HepG2 (cell line): ENCODE data around the gene CCDC8. TPM values are rescaled to one million over a fixed set of nuclear protein-coding genes. Genes with fewer than 3 reads are reported as not detected.

ENCODE experiments used
- BRCA1 ChIP-seq: sonication (generic); formaldehyde crosslinking; IDR thresholded peaks from 2 replicates; pipeline ENCODE4 v1.4.0; 2020; ENCODE audit warnings: missing genetic modification reagents
- FOXM1 ChIP-seq: sonication (generic); formaldehyde crosslinking; IDR thresholded peaks from 2 replicates; pipeline ENCODE4 v1.5.0; 2020; ENCODE audit warnings: missing genetic modification reagents
- GATAD1 ChIP-seq: IDR thresholded peaks from 2 replicates; pipeline ENCODE4 v1.6.1; 2016; ENCODE audit warnings: missing genetic modification reagents, missing compliant biosample characterization
- HDAC1 ChIP-seq: sonication (generic); formaldehyde crosslinking; IDR thresholded peaks from 2 replicates; pipeline ENCODE4 v1.5.1; 2020; ENCODE audit warnings: mild to moderate bottlenecking, missing genetic modification reagents
- HMGXB3 ChIP-seq: sonication (generic); formaldehyde crosslinking; IDR thresholded peaks from 2 replicates; pipeline ENCODE4 v1.4.0; 2020; ENCODE audit warnings: missing genetic modification reagents, borderline replicate concordance
- MIXL1 ChIP-seq: IDR thresholded peaks from 2 replicates; pipeline ENCODE4 v1.6.1; 2016
- MTERF4 ChIP-seq: sonication (generic); formaldehyde crosslinking; IDR thresholded peaks from 2 replicates; pipeline ENCODE4 v1.8.0; 2023; ENCODE audit warnings: mild to moderate bottlenecking, missing genetic modification reagents
- NFE2L2 ChIP-seq: fragments of 150-350 bp; IDR thresholded peaks from 2 replicates; pipeline ENCODE4 v1.6.1; 2014; ENCODE audit warnings: low read length
- NFKBIZ ChIP-seq: IDR thresholded peaks from 2 replicates; pipeline ENCODE4 v1.6.1; 2018; ENCODE audit warnings: missing genetic modification reagents, missing compliant biosample characterization
- NR0B2 ChIP-seq: sonication (generic); formaldehyde crosslinking; IDR thresholded peaks from 2 replicates; pipeline ENCODE4 v1.4.0; 2020; ENCODE audit warnings: mild to moderate bottlenecking, missing genetic modification reagents
- NR2F1 ChIP-seq, 2 experiments: fragments of 450-650 bp in 1 of 2; formaldehyde crosslinking in 1 of 2; IDR thresholded peaks; 2 replicates each; pipeline versions ENCODE4 v1.5.0 to v1.6.1; 2016 to 2020; ENCODE audit warnings: mild to moderate bottlenecking in 1 of 2, missing compliant biosample characterization in 1 of 2, missing genetic modification reagents in 1 of 2, moderate library complexity in 1 of 2
- PAX8 ChIP-seq: sonication (generic); formaldehyde crosslinking; IDR thresholded peaks from 2 replicates; pipeline ENCODE4 v1.8.0; 2022; ENCODE audit warnings: mild to moderate bottlenecking, missing genetic modification reagents, borderline replicate concordance
- PRDM4 ChIP-seq: sonication (generic); formaldehyde crosslinking; IDR thresholded peaks from 2 replicates; pipeline ENCODE4 v1.9.0; 2021; ENCODE audit warnings: missing genetic modification reagents, borderline replicate concordance
- STAT5B ChIP-seq: sonication (generic); formaldehyde crosslinking; IDR thresholded peaks from 2 replicates; pipeline ENCODE4 v1.4.0; 2020; ENCODE audit warnings: missing genetic modification reagents
- THAP7 ChIP-seq: sonication (generic); formaldehyde crosslinking; IDR thresholded peaks from 2 replicates; pipeline ENCODE4 v1.8.1; 2023; ENCODE audit warnings: mild to moderate bottlenecking, missing genetic modification reagents
- ZNF124 ChIP-seq: sonication (generic); formaldehyde crosslinking; IDR thresholded peaks from 2 replicates; pipeline ENCODE4 v1.4.0; 2020; ENCODE audit warnings: missing genetic modification reagents
- ZNF136 ChIP-seq: sonication (generic); formaldehyde crosslinking; IDR thresholded peaks from 2 replicates; pipeline ENCODE4 v1.8.1; 2022; ENCODE audit warnings: low read depth, mild to moderate bottlenecking, moderate library complexity, missing genetic modification reagents
- ZNF160 ChIP-seq: sonication (generic); formaldehyde crosslinking; IDR thresholded peaks from 2 replicates; pipeline ENCODE4 v1.8.0; 2022; ENCODE audit warnings: mild to moderate bottlenecking, inconsistent platforms, missing genetic modification reagents
- ZNF484 ChIP-seq: sonication (generic); formaldehyde crosslinking; IDR thresholded peaks from 2 replicates; pipeline ENCODE4 v1.5.1; 2020; ENCODE audit warnings: mild to moderate bottlenecking, low read depth, missing genetic modification reagents, borderline replicate concordance
- ZNF770 ChIP-seq: sonication (generic); formaldehyde crosslinking; IDR thresholded peaks from 2 replicates; pipeline ENCODE4 v1.5.0; 2020; ENCODE audit warnings: mild to moderate bottlenecking, missing genetic modification reagents
- polyA plus RNA-seq, 8 experiments: library from polyadenylated mRNA; depleted of rRNA in 3 of 8; stranded (reverse) in 7 of 8; unstranded in 1 of 8; fragments of >200 nt; fragmentation: Illumina TruSeq in 4 of 8; extraction: Trizol in 4 of 8; gene quantifications; 2 replicates each; pipeline versions ENCODE4 v1.2.1 to v1.2.3, GENCODE V29; 2011 to 2016; ENCODE audit warnings: low read depth in 4 of 8, missing spikeins in 1 of 8, mixed read lengths in 1 of 8; ENCODE audit not compliant: insufficient read depth in 1 of 8
- total RNA-seq, 5 experiments: library from RNA; depleted of rRNA; stranded (reverse); fragments of >200 nt; fragmentation: Illumina TruSeq; extraction: Trizol; gene quantifications; 2 replicates each; pipeline ENCODE4 v1.2.3, GENCODE V29; 2016; ENCODE audit warnings: low read depth in 1 of 5

The CCDC8 gene
- total and polyA plus RNA-seq, 2 of the 13 experiments (the other 11 are each of a cell fraction or from before 2014, with no cell fraction given): 0.04 TPM; not detected in 1

- TF ChIP-seq ZNF136 (CRISPR knock-in tag): no peak
- no peak for TF ChIP-seq PRDM4 (CRISPR knock-in tag)
- TF ChIP-seq MTERF4: 0 out of 2 replicates have a peak, but pooled peaks have one; percentile 30
- no peak for TF ChIP-seq NFKBIZ (CRISPR knock-in tag)
- TF ChIP-seq ZNF484: no peak
- TF ChIP-seq NFE2L2: no peak
- no peak for TF ChIP-seq FOXM1
- TF ChIP-seq NR0B2 (CRISPR knock-in tag): no peak
- TF ChIP-seq GATAD1 (CRISPR knock-in tag): no peak
- no peak for TF ChIP-seq STAT5B (CRISPR knock-in tag)
- TF ChIP-seq NR2F1 (CRISPR knock-in tag; IDR thresholded peaks at IDR 0.05): no peak
- TF ChIP-seq ZNF770 (CRISPR knock-in tag): no peak
- TF ChIP-seq THAP7 (CRISPR knock-in tag): no peak
- no peak for TF ChIP-seq ZNF124 (CRISPR knock-in tag)
- TF ChIP-seq ZNF160: no peak
- TF ChIP-seq HMGXB3 (CRISPR knock-in tag): peak; percentile 73; the same call in 1 of the 2 replicates
- TF ChIP-seq HDAC1 (CRISPR knock-in tag): 0 out of 2 replicates have a peak, but pooled peaks have one; percentile 25
- no peak for TF ChIP-seq MIXL1 (CRISPR knock-in tag)
- no peak for TF ChIP-seq PAX8 (CRISPR knock-in tag)
- no peak for TF ChIP-seq BRCA1
Measured at GRCh38 chr19:46426035-46426505, 12.7 kb upstream of the CCDC8 start (continued).
